ENCODE data around the gene KRT2. TPM values are rescaled to one million over a fixed set of nuclear protein-coding genes. Genes with fewer than 3 reads are reported as not detected.

KRT2 gene
- total RNA-seq, 1 experiment from 2014 or later, result not detected

DNA sequence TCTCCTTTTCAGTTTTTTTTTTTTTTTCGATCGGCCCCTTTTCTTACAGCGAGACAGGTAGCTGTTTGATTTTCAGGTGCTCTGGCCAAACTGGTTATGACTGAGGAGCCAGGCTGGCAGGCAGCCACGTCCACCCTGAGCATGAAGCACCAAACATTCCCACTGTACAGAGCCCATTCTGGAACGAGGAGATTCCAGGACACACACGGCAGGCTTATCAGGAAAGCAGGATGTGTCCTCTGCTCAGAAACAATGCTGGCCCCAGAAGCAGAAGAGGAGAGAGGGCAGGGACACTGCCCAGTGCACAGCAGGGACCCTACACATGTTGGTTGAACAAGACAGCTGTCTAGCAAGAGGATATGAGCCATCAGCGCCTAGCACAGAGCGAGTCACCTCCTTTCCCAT is 3.7 kb upstream of the KRT2 start (continued):
- TF ChIP-seq, protein P1, sequence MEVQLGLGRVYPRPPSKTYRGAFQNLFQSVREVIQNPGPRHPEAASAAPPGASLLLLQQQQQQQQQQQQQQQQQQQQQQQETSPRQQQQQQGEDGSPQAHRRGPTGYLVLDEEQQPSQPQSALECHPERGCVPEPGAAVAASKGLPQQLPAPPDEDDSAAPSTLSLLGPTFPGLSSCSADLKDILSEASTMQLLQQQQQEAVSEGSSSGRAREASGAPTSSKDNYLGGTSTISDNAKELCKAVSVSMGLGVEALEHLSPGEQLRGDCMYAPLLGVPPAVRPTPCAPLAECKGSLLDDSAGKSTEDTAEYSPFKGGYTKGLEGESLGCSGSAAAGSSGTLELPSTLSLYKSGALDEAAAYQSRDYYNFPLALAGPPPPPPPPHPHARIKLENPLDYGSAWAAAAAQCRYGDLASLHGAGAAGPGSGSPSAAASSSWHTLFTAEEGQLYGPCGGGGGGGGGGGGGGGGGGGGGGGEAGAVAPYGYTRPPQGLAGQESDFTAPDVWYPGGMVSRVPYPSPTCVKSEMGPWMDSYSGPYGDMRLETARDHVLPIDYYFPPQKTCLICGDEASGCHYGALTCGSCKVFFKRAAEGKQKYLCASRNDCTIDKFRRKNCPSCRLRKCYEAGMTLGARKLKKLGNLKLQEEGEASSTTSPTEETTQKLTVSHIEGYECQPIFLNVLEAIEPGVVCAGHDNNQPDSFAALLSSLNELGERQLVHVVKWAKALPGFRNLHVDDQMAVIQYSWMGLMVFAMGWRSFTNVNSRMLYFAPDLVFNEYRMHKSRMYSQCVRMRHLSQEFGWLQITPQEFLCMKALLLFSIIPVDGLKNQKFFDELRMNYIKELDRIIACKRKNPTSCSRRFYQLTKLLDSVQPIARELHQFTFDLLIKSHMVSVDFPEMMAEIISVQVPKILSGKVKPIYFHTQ (CRISPR knock-in tag; IDR thresholded peaks at IDR 0.05), result no peak
- TF ChIP-seq, protein P2, sequence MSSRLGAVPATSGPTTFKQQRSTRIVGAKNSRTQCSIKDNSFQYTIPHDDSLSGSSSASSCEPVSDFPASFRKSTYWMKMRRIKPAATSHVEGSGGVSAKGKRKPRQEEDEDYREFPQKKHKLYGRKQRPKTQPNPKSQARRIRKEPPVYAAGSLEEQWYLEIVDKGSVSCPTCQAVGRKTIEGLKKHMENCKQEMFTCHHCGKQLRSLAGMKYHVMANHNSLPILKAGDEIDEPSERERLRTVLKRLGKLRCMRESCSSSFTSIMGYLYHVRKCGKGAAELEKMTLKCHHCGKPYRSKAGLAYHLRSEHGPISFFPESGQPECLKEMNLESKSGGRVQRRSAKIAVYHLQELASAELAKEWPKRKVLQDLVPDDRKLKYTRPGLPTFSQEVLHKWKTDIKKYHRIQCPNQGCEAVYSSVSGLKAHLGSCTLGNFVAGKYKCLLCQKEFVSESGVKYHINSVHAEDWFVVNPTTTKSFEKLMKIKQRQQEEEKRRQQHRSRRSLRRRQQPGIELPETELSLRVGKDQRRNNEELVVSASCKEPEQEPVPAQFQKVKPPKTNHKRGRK (CRISPR knock-in tag; IDR thresholded peaks at IDR 0.05; ENCODE audit: borderline replicate concordance), result no peak
- TF ChIP-seq FOXJ3 (CRISPR knock-in tag; IDR thresholded peaks at IDR 0.05; ENCODE audit: borderline replicate concordance) (no peak), ETV6 (CRISPR knock-in tag; IDR thresholded peaks at IDR 0.05) (no peak), ZNF138 (CRISPR knock-in tag; conservative IDR thresholded peaks at IDR 0.05) (no peak)
- TF ChIP-seq, protein P3, sequence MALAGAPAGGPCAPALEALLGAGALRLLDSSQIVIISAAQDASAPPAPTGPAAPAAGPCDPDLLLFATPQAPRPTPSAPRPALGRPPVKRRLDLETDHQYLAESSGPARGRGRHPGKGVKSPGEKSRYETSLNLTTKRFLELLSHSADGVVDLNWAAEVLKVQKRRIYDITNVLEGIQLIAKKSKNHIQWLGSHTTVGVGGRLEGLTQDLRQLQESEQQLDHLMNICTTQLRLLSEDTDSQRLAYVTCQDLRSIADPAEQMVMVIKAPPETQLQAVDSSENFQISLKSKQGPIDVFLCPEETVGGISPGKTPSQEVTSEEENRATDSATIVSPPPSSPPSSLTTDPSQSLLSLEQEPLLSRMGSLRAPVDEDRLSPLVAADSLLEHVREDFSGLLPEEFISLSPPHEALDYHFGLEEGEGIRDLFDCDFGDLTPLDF (CRISPR knock-in tag; IDR thresholded peaks at IDR 0.05), result no peak

DNA sequence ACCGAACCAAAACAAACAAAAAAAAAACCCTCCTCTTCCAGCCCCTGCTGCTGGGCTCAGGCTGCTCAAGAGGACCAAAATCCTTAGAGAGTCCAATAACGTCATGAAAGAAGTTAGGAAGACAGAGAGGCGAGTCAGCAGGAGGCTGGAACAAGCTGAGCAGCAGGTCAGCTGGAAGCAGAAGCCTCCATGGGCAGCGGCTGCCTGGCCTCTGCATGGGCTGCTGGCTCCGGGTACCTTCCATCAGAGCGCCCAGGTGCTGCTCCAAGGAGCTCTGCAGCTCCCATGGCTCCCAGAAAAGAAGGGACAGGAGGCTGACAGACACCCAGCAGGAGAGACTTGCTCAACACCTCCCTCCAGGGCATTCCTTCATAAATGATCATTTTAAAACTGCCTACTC is 3.2 kb upstream of the KRT2 start:
- Mint-ChIP-seq H3K4me3 (no peak overlapping the region), H3K36me3 (no peaks in the 10 kb centered on the region), H3K9me3 (peaks cover 11% of the 10 kb centered on the region), H3K27me3 (ENCODE audit: low read depth) (no peaks in the 10 kb centered on the region), H3K27ac (no peak overlapping the region), H3K4me1 (no peaks in the 10 kb centered on the region)
- TF ChIP-seq MXD4 (CRISPR knock-in tag; IDR thresholded peaks at IDR 0.05; ENCODE audit: borderline replicate concordance), result no peak
- no peak for TF ChIP-seq SMAD4 (CRISPR knock-in tag; IDR thresholded peaks at IDR 0.05)
- ChIA-PET CTCF (interaction anchor here (0.9 to 1.0 kb wide), 3 partner anchors 73 to 293 kb away, joined by 3 to 4 read pairs (median 3); no protein-coding TSS in a partner anchor), POLR2A (no interaction called here)
- ATAC-seq (no peak), DNase-seq (ENCODE audit: low spot score) (no peak)

DNA sequence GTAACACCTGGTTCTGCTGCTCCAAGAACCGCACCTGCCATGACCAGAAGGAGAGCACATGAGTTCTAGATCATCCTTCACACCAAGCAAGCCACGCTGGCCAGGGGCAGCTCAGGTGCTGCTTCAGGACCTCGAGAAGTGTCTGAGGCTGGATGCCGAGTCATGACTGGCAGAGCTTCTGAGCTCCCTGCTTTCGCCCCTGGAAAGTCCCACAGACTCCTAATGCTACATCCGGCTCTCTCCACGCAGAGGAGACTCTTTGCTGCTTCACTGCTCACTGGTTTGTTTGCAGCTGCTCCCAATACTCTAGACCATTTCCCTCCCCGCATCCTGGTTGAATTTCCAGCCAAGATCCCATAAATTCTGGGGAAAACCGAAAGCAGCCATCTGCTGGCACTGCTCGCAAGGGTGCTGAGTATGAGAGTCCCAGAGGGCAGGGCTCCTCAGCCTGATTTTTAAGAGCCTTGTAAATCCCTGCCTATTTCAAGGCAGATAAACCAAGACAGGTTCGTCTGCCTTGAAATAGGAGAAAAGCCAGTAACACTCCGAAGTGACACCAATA is 1.4 kb downstream of the KRT2 start:
- Mint-ChIP-seq H3K4me3 (no peak overlapping the region), H3K4me1 (no peaks in the 10 kb centered on the region), H3K27me3 (ENCODE audit: low read depth) (no peaks in the 10 kb centered on the region), H3K27ac (no peak overlapping the region), H3K9me3 (peaks cover 11% of the 10 kb centered on the region), H3K36me3 (no peaks in the 10 kb centered on the region)
- CTCF ChIA-PET, result interaction anchor here (0.7 to 1.2 kb wide), 2 partner anchors 220 to 229 kb away, joined by 3 to 4 read pairs; no protein-coding TSS in a partner anchor
- POLR2A ChIA-PET, result no interaction called here
- no peak for DNase-seq (ENCODE audit: low spot score)
- no peak for ATAC-seq
- TF ChIP-seq, protein P2 (CRISPR knock-in tag; IDR thresholded peaks at IDR 0.05; ENCODE audit: borderline replicate concordance), result no peak
- TF ChIP-seq ESRRA (CRISPR knock-in tag; IDR thresholded peaks at IDR 0.05; ENCODE audit: borderline replicate concordance) (no peak), NR1H2 (CRISPR knock-in tag; IDR thresholded peaks at IDR 0.05) (no peak)
- TF ChIP-seq, protein P4, sequence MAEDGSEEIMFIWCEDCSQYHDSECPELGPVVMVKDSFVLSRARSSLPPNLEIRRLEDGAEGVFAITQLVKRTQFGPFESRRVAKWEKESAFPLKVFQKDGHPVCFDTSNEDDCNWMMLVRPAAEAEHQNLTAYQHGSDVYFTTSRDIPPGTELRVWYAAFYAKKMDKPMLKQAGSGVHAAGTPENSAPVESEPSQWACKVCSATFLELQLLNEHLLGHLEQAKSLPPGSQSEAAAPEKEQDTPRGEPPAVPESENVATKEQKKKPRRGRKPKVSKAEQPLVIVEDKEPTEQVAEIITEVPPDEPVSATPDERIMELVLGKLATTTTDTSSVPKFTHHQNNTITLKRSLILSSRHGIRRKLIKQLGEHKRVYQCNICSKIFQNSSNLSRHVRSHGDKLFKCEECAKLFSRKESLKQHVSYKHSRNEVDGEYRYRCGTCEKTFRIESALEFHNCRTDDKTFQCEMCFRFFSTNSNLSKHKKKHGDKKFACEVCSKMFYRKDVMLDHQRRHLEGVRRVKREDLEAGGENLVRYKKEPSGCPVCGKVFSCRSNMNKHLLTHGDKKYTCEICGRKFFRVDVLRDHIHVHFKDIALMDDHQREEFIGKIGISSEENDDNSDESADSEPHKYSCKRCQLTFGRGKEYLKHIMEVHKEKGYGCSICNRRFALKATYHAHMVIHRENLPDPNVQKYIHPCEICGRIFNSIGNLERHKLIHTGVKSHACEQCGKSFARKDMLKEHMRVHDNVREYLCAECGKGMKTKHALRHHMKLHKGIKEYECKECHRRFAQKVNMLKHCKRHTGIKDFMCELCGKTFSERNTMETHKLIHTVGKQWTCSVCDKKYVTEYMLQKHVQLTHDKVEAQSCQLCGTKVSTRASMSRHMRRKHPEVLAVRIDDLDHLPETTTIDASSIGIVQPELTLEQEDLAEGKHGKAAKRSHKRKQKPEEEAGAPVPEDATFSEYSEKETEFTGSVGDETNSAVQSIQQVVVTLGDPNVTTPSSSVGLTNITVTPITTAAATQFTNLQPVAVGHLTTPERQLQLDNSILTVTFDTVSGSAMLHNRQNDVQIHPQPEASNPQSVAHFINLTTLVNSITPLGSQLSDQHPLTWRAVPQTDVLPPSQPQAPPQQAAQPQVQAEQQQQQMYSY (CRISPR knock-in tag; IDR thresholded peaks at IDR 0.05), result no peak
- TF ChIP-seq, protein P5, sequence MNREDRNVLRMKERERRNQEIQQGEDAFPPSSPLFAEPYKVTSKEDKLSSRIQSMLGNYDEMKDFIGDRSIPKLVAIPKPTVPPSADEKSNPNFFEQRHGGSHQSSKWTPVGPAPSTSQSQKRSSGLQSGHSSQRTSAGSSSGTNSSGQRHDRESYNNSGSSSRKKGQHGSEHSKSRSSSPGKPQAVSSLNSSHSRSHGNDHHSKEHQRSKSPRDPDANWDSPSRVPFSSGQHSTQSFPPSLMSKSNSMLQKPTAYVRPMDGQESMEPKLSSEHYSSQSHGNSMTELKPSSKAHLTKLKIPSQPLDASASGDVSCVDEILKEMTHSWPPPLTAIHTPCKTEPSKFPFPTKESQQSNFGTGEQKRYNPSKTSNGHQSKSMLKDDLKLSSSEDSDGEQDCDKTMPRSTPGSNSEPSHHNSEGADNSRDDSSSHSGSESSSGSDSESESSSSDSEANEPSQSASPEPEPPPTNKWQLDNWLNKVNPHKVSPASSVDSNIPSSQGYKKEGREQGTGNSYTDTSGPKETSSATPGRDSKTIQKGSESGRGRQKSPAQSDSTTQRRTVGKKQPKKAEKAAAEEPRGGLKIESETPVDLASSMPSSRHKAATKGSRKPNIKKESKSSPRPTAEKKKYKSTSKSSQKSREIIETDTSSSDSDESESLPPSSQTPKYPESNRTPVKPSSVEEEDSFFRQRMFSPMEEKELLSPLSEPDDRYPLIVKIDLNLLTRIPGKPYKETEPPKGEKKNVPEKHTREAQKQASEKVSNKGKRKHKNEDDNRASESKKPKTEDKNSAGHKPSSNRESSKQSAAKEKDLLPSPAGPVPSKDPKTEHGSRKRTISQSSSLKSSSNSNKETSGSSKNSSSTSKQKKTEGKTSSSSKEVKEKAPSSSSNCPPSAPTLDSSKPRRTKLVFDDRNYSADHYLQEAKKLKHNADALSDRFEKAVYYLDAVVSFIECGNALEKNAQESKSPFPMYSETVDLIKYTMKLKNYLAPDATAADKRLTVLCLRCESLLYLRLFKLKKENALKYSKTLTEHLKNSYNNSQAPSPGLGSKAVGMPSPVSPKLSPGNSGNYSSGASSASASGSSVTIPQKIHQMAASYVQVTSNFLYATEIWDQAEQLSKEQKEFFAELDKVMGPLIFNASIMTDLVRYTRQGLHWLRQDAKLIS (CRISPR knock-in tag; IDR thresholded peaks at IDR 0.05; ENCODE audit: borderline replicate concordance), result no peak
